Keratinocyte (primary cell): ENCODE measurements around the gene CD2AP.

Experiments used
- EZH2 ChIP-seq: IDR thresholded peaks from one replicate; pipeline ENCODE4 v1.6.1; 2012; ENCODE audit warnings: inconsistent platforms, mild to moderate bottlenecking, low read length, moderate library complexity
- TF ChIP-seq, protein P1 (sequence below), 3 experiments: IDR thresholded peaks in 1 of 3; conservative IDR thresholded peaks in 1 of 3; optimal IDR thresholded peaks in 1 of 3; 2 replicates in 2 of 3; 3 replicates in 1 of 3; pipeline versions ENCODE3 to v1.5.1; 2011; ENCODE audit warnings: low read length in 3 of 3, mild to moderate bottlenecking in 3 of 3, moderate library complexity in 2 of 3, control low read depth in 1 of 3, inconsistent platforms in 1 of 3; ENCODE audit not compliant: insufficient read depth in 2 of 3; ENCODE audit errors: extremely low read depth in 1 of 3

DNA sequence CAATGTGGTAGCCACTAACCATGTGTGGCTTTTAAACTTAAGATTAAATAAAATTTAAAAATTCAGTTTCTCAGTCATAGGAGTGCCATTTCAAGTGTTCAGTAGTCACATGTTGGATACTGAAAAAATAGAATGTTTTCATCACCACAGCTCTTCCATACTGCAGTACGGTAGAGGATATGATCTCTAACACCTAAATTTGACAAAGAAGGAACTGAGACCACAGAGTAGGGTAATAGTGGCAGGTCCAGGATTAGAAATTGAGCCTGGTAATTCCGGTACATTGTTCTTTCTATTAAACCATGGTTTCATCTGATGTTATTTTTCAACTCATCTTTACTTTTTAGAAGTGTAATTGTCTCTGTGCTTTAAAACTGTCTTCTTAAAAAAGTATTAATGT lies 104.0 kb downstream of the CD2AP start:
- TF ChIP-seq, protein P1, sequence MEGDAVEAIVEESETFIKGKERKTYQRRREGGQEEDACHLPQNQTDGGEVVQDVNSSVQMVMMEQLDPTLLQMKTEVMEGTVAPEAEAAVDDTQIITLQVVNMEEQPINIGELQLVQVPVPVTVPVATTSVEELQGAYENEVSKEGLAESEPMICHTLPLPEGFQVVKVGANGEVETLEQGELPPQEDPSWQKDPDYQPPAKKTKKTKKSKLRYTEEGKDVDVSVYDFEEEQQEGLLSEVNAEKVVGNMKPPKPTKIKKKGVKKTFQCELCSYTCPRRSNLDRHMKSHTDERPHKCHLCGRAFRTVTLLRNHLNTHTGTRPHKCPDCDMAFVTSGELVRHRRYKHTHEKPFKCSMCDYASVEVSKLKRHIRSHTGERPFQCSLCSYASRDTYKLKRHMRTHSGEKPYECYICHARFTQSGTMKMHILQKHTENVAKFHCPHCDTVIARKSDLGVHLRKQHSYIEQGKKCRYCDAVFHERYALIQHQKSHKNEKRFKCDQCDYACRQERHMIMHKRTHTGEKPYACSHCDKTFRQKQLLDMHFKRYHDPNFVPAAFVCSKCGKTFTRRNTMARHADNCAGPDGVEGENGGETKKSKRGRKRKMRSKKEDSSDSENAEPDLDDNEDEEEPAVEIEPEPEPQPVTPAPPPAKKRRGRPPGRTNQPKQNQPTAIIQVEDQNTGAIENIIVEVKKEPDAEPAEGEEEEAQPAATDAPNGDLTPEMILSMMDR (optimal IDR thresholded peaks at IDR 0.05 in 1 of 3, IDR thresholded peaks at IDR 0.05 in 1 of 3, conservative IDR thresholded peaks at IDR 0.05 in 1 of 3; ENCODE audit: extremely low read depth in 1 of 3, insufficient read depth in 2 of 3, low read length in 3 of 3), result no peak
- TF ChIP-seq EZH2, result no peak
